Neural cell (in vitro differentiated cells): ENCODE data around the gene TSEN54.

Experiments
- CTCF ChIP-seq: fragments of 450-650 bp; IDR thresholded peaks from 2 replicates; pipeline ENCODE4 v1.5.1; 2014; ENCODE audit warnings: antibody characterized with exemption, mild to moderate bottlenecking, moderate library complexity; ENCODE audit not compliant: poor library complexity, severe bottlenecking
- POLR2AphosphoS5 ChIP-seq: IDR thresholded peaks from 2 replicates; pipeline ENCODE4 v1.6.1; 2012
- TAF1 ChIP-seq: IDR thresholded peaks from 2 replicates; pipeline ENCODE4 v1.6.1; 2012; ENCODE audit warnings: low read depth

- TF ChIP-seq CTCF (no peak), POLR2AphosphoS5 (no peak), TAF1 (no peak)
Observed at GRCh38 chr17:75568412-75569255, 52.3 kb downstream of the TSEN54 start.
